DMS53 (cell line): ENCODE data around the gene FCGR3A.
"Not testable (repeated sequence)": the region's sequence is repeated elsewhere in the genome, so short reads cannot be mapped to it uniquely, and the experiment has no call there.

Experiments
- DNase-seq: peaks from one replicate; lab custom pipeline; 2025; lab: John Stamatoyannopoulos, UW

Gene FCGR3A

GRCh38 chr1:161530158-161530557 is 19.5 kb downstream of the FCGR3A start:
- DNase-seq = peak; percentile 81

- DNase-seq = peak; percentile 58
Measured at GRCh38 chr1:161529463-161530104, 20.0 kb downstream of the FCGR3A start.

- peak; percentile 56 for DNase-seq
Measured at GRCh38 chr1:161528550-161528949, 21.1 kb downstream of the FCGR3A start.

- DNase-seq = not testable (repeated sequence)
Measured at GRCh38 chr1:161525918-161526317, 23.7 kb downstream of the FCGR3A start.

GRCh38 chr1:161525321-161525720 is 24.3 kb downstream of the FCGR3A start:
- peak; percentile 16 for DNase-seq

- DNase-seq = peak; percentile 48
Measured at GRCh38 chr1:161524742-161525291, 24.8 kb downstream of the FCGR3A start.

- peak; percentile 80 for DNase-seq
Measured at GRCh38 chr1:161523817-161524741, 25.5 kb downstream of the FCGR3A start, which contains the start of gene HSPA6. Gene HSPA6, plus strand, starts transcription at chr1:161524540. Its CDS starts 119 bp downstream, at chr1:161524659.

- DNase-seq = not testable (repeated sequence)
Measured at GRCh38 chr1:161523041-161523816, 26.4 kb downstream of the FCGR3A start.

GRCh38 chr1:161513953-161514352 is 35.7 kb downstream of the FCGR3A start:
- not testable (repeated sequence) for DNase-seq

GRCh38 chr1:161513448-161513780 is 36.2 kb downstream of the FCGR3A start:
- DNase-seq = not testable (repeated sequence)

- not testable (repeated sequence) for DNase-seq
Measured at GRCh38 chr1:161512636-161513447, 36.8 kb downstream of the FCGR3A start.

- DNase-seq = no peak
Measured at GRCh38 chr1:161511756-161512060, 37.9 kb downstream of the FCGR3A start.

- no peak for DNase-seq
Measured at GRCh38 chr1:161511018-161511755, 38.4 kb downstream of the FCGR3A start.

GRCh38 chr1:161510477-161510876 is 39.1 kb downstream of the FCGR3A start:
- DNase-seq = no peak

- DNase-seq = no peak
Measured at GRCh38 chr1:161506336-161507223, 43.0 kb downstream of the FCGR3A start.

- no peak for DNase-seq
Measured at GRCh38 chr1:161505686-161506085, 43.9 kb downstream of the FCGR3A start.

GRCh38 chr1:161503394-161503748 is 46.2 kb downstream of the FCGR3A start:
- DNase-seq = no peak

- DNase-seq = no peak
Measured at GRCh38 chr1:161502641-161503393, 46.8 kb downstream of the FCGR3A start.

GRCh38 chr1:161502181-161502580 is 47.4 kb downstream of the FCGR3A start:
- peak; percentile 57 for DNase-seq
